Germinal center (tissue), 1 donor: Measurements from ENCODE around the gene UEVLD.

Experiments
- DNase-seq: peaks from one replicate; pipeline ENCODE4 v3.0.0; 2012; ENCODE audit warnings: mixed read lengths, low spot score

UEVLD gene

GRCh38 chr11:18581825-18582224 is 6.7 kb downstream of the UEVLD start:
- no peak for DNase-seq

- no peak for DNase-seq
Observed at GRCh38 chr11:18580113-18580766, 8.3 kb downstream of the UEVLD start.

DNA sequence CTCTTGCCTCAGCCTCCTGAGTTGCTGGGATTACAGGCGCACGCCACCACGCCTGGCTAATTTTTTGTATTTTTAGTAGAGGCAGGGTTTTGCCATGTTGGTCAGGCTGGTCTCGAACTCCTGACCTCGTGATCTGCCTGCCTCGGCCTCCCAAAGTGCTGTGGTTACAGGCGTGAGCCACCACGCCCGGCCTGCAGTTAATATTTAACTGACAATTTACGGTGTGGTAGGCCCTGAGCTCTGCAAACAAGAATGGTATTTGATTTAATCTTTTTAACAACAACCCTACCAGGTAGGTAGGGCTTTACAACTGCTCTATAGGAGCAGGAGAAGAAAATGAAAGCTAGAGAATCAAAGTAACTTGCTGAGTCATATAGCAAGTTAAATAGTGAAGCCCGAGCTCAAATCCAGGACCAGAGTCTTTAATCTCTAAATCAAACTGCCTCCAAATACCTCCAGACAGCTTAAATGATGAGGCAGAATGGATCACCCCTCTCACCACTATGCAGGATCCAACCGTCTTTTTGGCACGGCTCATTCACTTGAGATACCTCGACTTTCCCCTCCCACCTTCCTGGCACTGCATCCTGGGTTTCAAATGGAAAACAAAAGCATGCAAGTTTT is 9.4 kb downstream of the UEVLD start:
- DNase-seq, result no peak

GRCh38 chr11:18575361-18575760 is 13.2 kb downstream of the UEVLD start:
- DNase-seq, result no peak

GRCh38 chr11:18567081-18567480 is 21.5 kb downstream of the UEVLD start:
- no peak for DNase-seq

DNA sequence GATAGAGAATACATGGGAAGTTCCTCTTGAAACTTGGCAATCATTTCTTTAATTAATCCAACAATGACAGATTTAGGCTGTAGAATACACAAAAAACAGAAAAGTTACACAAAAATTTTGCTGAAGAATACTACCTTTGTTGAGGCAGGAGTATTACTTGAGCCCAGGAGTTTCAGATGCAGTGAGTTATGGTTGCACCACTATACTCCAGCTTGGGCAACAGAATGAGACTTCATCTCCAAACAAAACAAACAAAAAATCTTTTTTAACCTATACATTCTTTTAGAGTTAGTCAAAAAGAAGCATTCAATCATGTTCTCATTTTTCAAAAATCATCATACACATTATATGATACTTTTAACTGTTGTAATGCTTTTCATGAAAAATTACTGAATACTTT is 22.1 kb downstream of the UEVLD start:
- DNase-seq, result no peak

DNA sequence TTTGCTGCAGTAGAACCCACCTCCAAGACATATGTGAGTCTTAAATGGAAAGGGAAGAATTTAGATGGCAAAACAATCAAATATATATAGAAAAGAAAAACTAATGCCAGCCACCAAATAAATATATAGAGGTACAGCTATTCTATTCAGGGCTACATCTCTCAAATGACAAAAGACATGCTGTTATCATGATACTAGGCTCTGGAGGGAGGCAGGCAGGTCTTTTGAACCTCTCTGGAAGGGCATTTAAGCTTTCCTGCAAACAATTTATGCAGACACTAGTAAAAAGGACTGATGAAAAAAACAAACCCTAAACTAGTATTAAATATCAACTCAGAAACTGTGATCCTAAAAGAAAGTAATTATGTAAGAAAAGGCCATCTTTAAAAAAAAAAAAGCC is 24.4 kb downstream of the UEVLD start:
- DNase-seq, result no peak

GRCh38 chr11:18563090-18563730 is 25.3 kb downstream of the UEVLD start:
- DNase-seq, result no peak

DNA sequence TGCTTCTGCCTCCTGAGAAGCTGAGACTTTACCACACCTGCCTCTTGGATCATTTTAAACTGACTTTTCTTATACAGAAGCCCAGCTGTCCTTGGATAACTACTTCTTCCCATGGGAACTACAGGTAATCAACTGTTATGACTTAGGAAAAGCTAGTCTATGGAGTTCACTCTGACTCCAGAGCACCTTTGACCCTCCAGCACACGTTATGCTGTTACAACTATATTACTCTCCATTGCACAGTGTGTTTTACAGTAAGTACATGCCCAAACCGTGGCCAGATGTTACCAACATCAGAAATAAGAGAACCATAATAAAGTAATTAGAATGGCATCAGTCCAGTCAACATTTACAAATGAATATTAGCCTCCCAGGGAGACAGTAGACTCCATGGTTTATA is 40.5 kb downstream of the UEVLD start:
- DNase-seq, result no peak

DNA sequence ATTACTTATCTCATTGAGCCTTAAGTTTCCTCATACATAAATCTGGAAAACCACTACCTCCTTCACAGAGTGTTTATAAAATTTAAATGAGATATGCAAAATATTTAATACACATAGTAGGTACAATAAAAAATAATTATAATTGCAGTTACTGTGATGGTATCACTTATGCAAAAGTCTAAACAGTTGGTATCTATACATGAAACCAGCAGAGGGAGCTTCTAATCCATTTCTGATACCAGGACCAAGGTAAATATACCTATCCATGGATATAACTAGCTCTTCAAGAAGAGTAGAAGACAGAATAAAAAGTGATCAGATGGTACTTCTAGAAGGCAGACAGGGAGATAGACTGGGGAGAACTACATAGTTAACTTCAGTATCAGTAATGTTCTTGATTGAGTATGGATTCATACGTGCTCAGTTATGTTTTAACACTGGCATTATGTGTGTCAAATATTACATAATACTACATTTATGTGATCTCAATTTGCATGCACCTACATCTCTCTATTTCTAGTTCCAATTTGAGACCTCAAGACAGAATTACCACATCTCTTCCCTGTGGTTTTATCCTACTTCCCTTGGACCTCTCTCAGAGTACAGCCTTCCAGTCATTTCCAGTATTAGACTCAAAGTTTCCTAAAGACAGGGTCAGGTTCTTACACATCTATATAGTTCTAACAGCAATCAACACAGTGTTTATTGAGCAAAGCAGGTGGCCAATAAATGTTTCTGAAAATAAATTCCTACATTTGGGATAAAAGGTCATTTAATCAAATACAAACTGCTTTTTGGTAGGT is 48.1 kb downstream of the UEVLD start:
- DNase-seq, result no peak

DNA sequence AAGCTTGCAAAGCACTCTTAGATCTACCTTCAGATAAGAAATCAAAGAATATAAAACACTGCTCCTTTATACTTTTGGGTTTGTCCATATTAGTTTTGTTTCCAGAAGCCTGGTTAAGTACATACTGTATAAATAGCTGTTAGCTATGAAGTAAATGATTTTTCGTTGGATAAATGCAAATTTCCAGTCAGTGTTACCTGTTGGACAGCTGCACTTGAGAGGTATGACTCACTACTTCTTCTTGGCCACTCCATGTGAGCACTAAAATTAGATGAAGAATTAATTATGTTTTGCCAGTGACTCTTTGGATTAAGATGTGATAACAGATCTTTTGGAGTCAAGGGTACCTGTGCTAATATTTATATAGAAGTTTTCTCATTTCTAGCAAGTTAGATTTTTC is 52.3 kb downstream of the UEVLD start:
- no peak for DNase-seq

GRCh38 chr11:18534245-18534644 is 54.3 kb downstream of the UEVLD start:
- no peak for DNase-seq

DNA sequence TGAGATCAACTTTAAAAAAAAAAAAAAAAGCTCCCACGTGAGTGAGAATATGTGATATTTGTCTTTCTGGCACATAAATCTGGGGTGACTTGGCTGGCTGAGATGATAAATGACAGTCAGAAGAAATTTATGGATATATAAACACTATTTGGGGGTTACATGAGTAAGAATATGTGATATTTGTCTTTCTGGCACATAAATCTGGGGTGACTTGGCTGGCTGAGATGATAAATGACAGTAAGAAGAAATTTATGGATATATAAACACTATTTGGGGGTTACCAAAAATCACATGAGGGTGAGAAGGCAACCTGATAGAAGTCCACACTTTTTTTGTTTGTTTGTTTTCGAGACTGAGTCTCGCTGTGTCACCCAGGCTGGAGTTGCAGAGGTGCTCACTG is 55.2 kb downstream of the UEVLD start:
- DNase-seq, result no peak

DNA sequence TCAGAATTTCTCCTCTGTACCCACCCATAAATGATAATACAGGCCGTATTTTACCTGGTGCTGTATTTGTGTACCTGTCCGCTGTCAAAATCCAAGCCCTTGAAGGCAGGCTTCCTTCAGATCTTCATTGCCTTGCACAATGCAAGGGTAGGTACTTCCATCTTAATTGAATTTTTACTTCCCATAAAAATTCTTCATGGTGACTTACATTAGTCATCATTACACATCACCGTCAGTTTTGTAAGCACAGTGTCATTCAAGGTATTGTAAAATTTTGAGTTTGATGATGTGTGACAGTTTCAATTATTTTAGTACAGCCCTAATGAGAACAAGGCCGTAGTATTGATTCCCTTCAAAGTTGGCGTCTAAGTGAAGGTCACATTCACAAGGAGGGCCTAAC is 61.0 kb downstream of the UEVLD start:
- no peak for DNase-seq

DNA sequence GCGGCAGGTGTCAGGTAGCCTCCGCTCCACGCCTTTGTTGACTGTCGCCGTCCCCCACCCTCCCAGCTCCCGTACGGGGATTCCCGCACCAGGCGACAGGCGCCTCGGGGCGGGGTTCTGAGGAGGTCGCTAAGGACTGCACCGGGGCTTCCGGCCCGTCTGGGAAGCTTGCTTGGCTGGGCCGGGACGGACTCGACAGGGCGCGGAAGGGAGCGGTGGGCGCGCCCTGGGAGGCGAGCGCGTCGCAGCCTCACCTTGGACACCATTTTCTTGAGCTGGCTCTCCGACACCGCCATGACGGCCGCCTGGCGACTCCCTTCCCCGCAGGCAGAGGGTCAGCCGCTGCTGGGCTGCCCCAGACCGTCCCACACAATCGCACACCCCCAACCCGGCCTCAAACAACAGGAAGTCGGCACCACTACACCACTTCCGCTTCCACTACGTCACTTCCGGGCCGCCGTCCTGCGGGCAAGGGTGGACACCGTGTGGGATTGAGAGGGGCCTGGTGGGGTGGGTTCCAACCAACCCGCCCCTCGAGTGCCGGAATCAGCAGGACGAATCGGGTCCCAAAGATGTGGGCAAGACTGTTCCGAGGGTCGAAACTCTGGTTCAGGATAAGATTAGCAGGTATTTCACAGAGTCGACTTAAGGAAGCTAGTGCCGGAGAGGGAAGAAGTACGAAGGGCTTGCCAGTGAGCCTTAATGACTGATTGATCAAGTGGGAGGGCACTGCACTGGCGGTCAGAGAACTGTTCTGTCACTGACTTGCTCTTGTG is 61.8 kb downstream of the UEVLD start, which contains the start of gene TSG101:
Gene TSG101 (minus strand): TSS at position 422 of the 776 bp plus-strand sequence. CDS start 126 bp downstream, at position 296.
- peak; percentile 89 for DNase-seq

DNA sequence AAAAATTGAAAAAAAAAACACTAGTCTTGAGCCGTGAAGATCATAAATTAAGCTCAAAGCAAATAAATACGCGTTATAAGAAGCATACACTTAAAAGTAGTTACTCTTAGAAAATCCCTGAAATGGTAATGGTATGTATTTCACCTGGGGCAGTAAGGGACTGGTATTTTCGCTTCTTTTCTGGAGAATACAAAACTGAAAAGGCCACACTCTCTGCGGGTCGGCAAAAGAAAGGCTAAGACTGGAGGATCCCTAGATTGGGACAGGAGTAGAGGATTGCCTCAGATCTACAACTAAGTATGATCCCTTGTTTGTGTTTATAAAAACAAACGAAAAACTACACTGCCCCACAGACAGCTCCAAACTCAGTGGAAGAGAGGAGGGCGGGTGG is 62.4 kb downstream of the UEVLD start:
- no peak for DNase-seq

DNA sequence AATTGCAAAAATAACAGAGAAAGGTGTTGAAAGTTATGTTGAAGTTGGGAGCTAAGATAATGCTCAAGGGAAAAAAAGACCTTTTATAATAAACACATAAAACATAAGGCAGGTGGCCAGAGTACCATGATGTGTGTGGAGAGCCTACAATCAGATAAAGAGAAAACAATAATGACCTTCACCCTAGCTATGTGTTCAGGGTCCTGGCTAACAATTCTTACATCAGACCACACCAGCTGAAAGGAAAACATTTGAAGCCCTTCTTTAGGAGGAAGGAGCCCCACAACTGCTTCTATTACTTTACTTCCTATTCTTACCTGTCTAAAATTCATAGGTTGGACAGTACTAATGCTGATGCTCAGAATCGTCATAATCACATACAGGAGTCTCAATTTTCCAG is 64.3 kb downstream of the UEVLD start:
- DNase-seq, result no peak

DNA sequence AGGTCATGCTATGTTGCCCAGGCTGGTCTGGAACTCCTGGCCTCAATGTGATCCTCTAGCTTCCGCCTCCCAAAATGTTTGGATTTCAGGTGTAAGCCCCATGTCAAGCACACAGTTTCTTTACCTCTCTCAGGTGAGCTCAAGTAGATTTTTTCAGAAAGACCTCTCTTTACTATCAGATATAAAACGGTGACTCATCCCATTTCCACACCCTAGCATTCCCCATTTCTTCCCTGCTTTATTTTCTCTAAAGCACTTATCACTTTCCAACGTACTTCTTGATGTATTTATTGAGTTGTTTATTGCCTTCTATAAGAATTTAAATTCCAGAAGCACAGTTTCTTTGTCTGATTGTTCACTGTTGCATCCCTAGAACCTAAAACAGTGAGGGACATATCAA is 65.5 kb downstream of the UEVLD start:
- DNase-seq, result no peak

GRCh38 chr11:18522388-18522787 is 66.1 kb downstream of the UEVLD start:
- DNase-seq, result no peak

- DNase-seq, result no peak
Observed at GRCh38 chr11:18521122-18521521, 67.4 kb downstream of the UEVLD start.

DNA sequence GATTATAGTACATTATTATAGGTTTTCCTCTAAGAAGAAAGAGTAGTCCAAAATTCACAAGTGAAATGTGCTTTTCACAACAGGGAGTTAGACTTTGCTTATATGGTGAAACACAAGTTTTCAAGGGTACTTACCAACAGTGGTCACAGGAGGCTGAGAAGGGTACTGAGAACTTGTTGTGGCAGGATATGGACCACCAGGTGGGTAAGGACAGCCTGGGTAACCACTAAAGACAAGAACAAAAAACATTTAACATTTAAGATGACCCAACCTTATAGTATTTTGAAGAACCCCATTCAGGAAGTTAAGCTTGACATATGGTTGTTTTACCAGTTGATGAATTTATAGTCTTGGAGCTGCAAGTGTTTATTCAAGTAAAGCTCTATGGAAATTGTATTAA is 86.2 kb downstream of the UEVLD start:
- no peak for DNase-seq

DNA sequence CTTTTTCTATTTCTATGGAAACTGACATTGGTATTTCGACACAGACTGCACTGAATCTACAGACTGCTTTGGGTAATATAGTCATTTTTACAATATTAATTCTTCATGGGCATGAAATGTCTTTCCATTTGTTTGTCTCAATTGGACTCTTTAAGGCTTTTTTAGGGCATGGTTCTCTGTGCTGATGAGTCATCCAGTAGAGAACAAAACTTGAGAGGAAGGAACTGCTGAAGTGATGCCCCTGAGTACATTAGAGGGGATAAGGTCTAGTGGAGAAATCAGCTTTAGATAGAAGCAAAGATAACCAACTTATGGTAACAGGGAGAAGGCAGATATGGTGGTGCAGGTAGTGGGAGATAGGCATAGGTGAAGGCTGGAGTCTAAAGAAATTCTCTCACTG is 86.9 kb downstream of the UEVLD start:
- DNase-seq, result no peak
